GM18519 (cell line): ENCODE measurements around the gene PPP6R2.

Source experiments
- ATAC-seq: cut with Tn5 transposase; IDR thresholded peaks from one replicate; pipeline ENCODE4 v1.9.1; 2021; ENCODE audit warnings: mild to moderate bottlenecking, moderate library complexity; ENCODE audit not compliant: unreplicated experiment, low FRiP score

The PPP6R2 gene

GRCh38 chr22:50440544-50441249 lies 97.6 kb downstream of the PPP6R2 start:
- ATAC-seq: no peak

GRCh38 chr22:50441428-50441993 lies 98.4 kb downstream of the PPP6R2 start:
- no peak for ATAC-seq

- ATAC-seq: no peak
Observed at GRCh38 chr22:50443197-50443596, 100.1 kb downstream of the PPP6R2 start.

- ATAC-seq: no peak
Observed at GRCh38 chr22:50443801-50444625, 100.9 kb downstream of the PPP6R2 start.

GRCh38 chr22:50444663-50445062 lies 101.5 kb downstream of the PPP6R2 start:
- no peak for ATAC-seq

- ATAC-seq: no peak
Observed at GRCh38 chr22:50445071-50445879, 102.1 kb downstream of the PPP6R2 start.

GRCh38 chr22:50445880-50446707 lies 103.0 kb downstream of the PPP6R2 start:
- no peak for ATAC-seq

GRCh38 chr22:50446708-50447575 lies 103.8 kb downstream of the PPP6R2 start:
- no peak for ATAC-seq

GRCh38 chr22:50447576-50448551 lies 104.7 kb downstream of the PPP6R2 start:
- no peak for ATAC-seq

GRCh38 chr22:50452649-50453048 lies 109.5 kb downstream of the PPP6R2 start:
- ATAC-seq: no peak

GRCh38 chr22:50454556-50455075 lies 111.5 kb downstream of the PPP6R2 start:
- no peak for ATAC-seq

- no peak for ATAC-seq
Observed at GRCh38 chr22:50455201-50455600, 112.1 kb downstream of the PPP6R2 start.

- ATAC-seq: no peak
Observed at GRCh38 chr22:50456026-50456425, 112.9 kb downstream of the PPP6R2 start.

- ATAC-seq: no peak
Observed at GRCh38 chr22:50456466-50457234, 113.5 kb downstream of the PPP6R2 start.

GRCh38 chr22:50459016-50459415 lies 115.9 kb downstream of the PPP6R2 start:
- ATAC-seq: no peak

- ATAC-seq: no peak
Observed at GRCh38 chr22:50459496-50460140, 116.5 kb downstream of the PPP6R2 start.
